GM18511 (cell line): ENCODE measurements around the gene KXD1.
"Not testable (repeated sequence)": the region's sequence is repeated elsewhere in the genome, so short reads cannot be mapped to it uniquely, and the experiment has no call there.

Experiments
- ATAC-seq: cut with Tn5 transposase; IDR thresholded peaks from one replicate; pipeline ENCODE4 v1.9.1; 2021; ENCODE audit warnings: mild to moderate bottlenecking, moderate library complexity; ENCODE audit not compliant: unreplicated experiment

Gene KXD1

GRCh38 chr19:18533058-18533457 is 24.6 kb upstream of the KXD1 start:
- ATAC-seq, result no peak

DNA sequence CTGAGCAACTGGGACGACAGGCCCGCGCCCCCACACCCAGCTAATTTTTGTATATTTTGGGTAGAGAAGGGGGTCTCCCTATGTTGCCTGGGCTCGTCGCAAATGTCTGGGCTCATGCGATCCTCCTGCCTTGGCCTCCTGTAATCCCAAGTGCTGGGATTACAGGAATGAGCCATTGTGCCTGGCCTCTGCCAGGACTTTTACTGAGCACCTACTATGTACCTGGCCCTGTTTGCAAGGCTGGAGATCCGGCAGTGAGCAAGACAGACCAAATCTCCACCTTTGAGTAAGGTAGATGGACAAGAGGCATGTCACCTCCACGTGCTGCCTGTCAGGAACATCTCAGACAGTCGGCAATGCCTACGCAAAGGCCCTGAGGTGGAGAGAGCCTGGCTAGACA is 21.2 kb upstream of the KXD1 start:
- no peak for ATAC-seq

GRCh38 chr19:18537431-18537830 is 20.2 kb upstream of the KXD1 start:
- ATAC-seq, result no peak

GRCh38 chr19:18538115-18538514 is 19.6 kb upstream of the KXD1 start:
- no peak for ATAC-seq

- ATAC-seq, result no peak
Observed at GRCh38 chr19:18539372-18539771, 18.3 kb upstream of the KXD1 start.

DNA sequence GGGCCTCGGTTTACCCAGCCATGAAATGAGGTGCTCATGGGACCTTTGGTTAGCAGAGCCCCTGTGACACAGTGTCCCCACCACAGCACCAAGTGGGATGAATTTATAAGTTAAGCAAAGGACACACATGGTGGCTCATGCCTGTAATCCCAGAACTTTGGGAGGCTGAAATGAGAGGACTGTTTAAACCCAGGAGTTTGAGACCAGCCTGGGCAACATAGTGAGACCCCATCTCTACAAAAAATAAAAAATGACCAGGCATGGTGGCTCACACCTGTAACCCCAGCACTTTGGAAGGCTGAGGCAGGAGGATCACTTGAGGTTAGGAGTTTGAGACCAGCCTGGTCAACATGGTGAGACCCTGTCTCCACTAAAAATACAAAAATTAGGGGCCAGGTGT is 17.5 kb upstream of the KXD1 start:
- ATAC-seq, result not testable (repeated sequence)

GRCh38 chr19:18541258-18541991 is 16.2 kb upstream of the KXD1 start:
- no peak for ATAC-seq

- no peak for ATAC-seq
Observed at GRCh38 chr19:18541992-18542940, 15.4 kb upstream of the KXD1 start.

GRCh38 chr19:18542941-18543813 is 14.5 kb upstream of the KXD1 start, which contains the start of gene FKBP8:
Gene FKBP8, minus strand, starts transcription at chr19:18543573. Its CDS starts 1,603 bp downstream, at chr19:18541970.
- ATAC-seq, result peak; percentile 94

- peak; percentile 81 for ATAC-seq
Observed at GRCh38 chr19:18543814-18544475, 13.7 kb upstream of the KXD1 start.

- no peak for ATAC-seq
Observed at GRCh38 chr19:18551631-18552030, 6.0 kb upstream of the KXD1 start.

DNA sequence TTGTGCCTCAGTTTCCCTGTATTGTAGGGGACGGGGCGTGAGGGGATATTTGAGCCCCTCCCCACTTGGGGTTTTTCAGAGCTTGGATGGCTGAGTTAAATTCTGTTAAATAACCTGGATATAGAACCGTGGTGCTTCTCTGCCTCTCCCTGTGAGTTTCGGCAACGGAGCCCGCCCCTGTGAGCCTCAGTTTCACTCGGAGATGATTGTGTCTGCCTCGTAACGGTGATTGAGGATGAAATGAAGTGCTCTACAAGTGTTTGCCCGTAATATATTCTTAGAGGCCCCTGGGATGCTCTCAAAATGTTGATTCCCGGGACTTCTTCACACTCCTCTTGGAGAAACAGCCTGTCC is 509 bp downstream of the KXD1 start:
- no peak for ATAC-seq

- no peak for ATAC-seq
Observed at GRCh38 chr19:18558604-18559003, 934 bp downstream of the KXD1 start.

- ATAC-seq, result no peak
Observed at GRCh38 chr19:18559685-18560084, 2.0 kb downstream of the KXD1 start.

GRCh38 chr19:18562086-18562485 is 4.4 kb downstream of the KXD1 start:
- no peak for ATAC-seq

DNA sequence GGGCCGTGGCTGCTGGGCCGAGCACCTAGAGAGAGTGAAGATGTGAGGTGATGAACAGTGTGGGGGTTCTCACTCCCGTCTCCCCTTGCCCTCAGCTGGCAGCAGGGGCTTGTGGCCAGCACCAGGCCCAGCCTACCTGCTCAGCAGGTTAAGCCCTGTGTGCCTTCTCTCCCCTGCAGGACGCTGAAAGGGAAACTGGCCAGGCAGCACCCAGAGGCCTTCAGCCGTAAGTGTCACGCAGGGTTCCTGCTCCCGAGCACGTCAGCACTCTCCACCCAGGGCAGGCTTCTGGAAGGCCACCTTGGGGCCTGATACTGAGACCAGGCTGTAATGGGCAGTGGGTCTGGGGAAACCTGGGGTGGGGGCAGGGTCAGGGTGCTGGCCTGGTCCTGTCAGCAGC is 9.3 kb downstream of the KXD1 start:
- ATAC-seq, result no peak

- no peak for ATAC-seq
Observed at GRCh38 chr19:18568367-18568766, 10.7 kb downstream of the KXD1 start.

- ATAC-seq, result peak; percentile 95
Observed at GRCh38 chr19:18571564-18572344, 14.1 kb downstream of the KXD1 start, which contains the start of gene UBA52. Gene UBA52, plus strand, starts transcription at chr19:18571857. Its CDS starts 1,444 bp downstream, at chr19:18573301.

- ATAC-seq, result no peak
Observed at GRCh38 chr19:18574691-18575291, 17.1 kb downstream of the KXD1 start.
